OCI-LY7 (cell line): ENCODE measurements around the gene LUC7L2. TPM values are rescaled to one million over a fixed set of nuclear protein-coding genes. Genes with fewer than 3 reads are reported as not detected.
A peak's percentile ranks its signal among the peaks of the same experiment; 100 is the strongest.

Experiments
- BruUV-seq: library from RNA; stranded (reverse); fragments of 400-500 nt; replicated peaks from 2 replicates; lab custom pipeline; 2021; lab: Mats Ljungman, UMichigan
- CTCF ChIA-PET: fragments of 300-600 bp; sonication (Branson Sonifier 250); formaldehyde crosslinking; loops from one replicate; lab custom pipeline; 2022; ENCODE audit warnings: antibody characterized with exemption; ENCODE audit not compliant: unreplicated experiment; lab: Charles Lee
- POLR2A ChIA-PET: fragments of 300-600 bp; sonication (Branson Sonifier 250); formaldehyde crosslinking; loops from one replicate; lab custom pipeline; 2022; ENCODE audit warnings: antibody characterized with exemption; lab: Charles Lee
- DNase-seq: peaks from one replicate; pipeline ENCODE4 v3.0.0-alpha.2; 2015; ENCODE audit warnings: low spot score
- H2AFZ ChIP-seq: fragments of 200-600 bp; sonication (generic), shearing (Covaris generic); 2 replicates; pipeline ENCODE4 v1.6.1; 2014; ENCODE audit warnings: mild to moderate bottlenecking, antibody characterized with exemption, low read length, moderate library complexity
- H3K27ac ChIP-seq: fragments of 200-600 bp; sonication (generic); 2 replicates; pipeline ENCODE4 v1.5.1; 2014; ENCODE audit warnings: mixed run types, low read depth, mild to moderate bottlenecking, moderate library complexity, low read length, inconsistent platforms; ENCODE audit not compliant: poor library complexity, severe bottlenecking
- H3K36me3 ChIP-seq: fragments of 200-600 bp; sonication (generic); 2 replicates; pipeline ENCODE4 v1.6.1; 2014; ENCODE audit warnings: mild to moderate bottlenecking, antibody characterized with exemption, low read length, moderate library complexity, mixed read lengths; ENCODE audit not compliant: insufficient read depth
- H3K4me1 ChIP-seq: fragments of 200-600 bp; sonication (generic); 2 replicates; pipeline ENCODE4 v1.5.1; 2014; ENCODE audit warnings: mild to moderate bottlenecking, low read length; ENCODE audit not compliant: insufficient read depth, poor library complexity, severe bottlenecking
- H3K4me2 ChIP-seq: fragments of 200-600 bp; sonication (generic); 2 replicates; pipeline ENCODE4 v1.6.1; 2014; ENCODE audit warnings: mild to moderate bottlenecking, low read length
- H3K4me3 ChIP-seq: fragments of 200-600 bp; sonication (generic); 2 replicates; pipeline ENCODE4 v1.5.1; 2014; ENCODE audit warnings: mild to moderate bottlenecking, low read depth, low read length; ENCODE audit not compliant: poor library complexity, severe bottlenecking
- H3K79me2 ChIP-seq: fragments of 200-600 bp; sonication (generic); 2 replicates; pipeline ENCODE4 v1.6.1; 2016; ENCODE audit warnings: low read depth, mild to moderate bottlenecking, low read length, moderate library complexity, mixed read lengths; ENCODE audit not compliant: insufficient read depth
- H3K9me2 ChIP-seq: fragments of 200-600 bp; sonication (generic); 2 replicates; pipeline ENCODE4 v1.6.1; 2016; ENCODE audit warnings: mild to moderate bottlenecking, low read length, mixed read lengths; ENCODE audit not compliant: insufficient read depth
- H3K9me3 ChIP-seq: fragments of 200-600 bp; sonication (generic); 2 replicates; pipeline ENCODE4 v1.6.1; 2014; ENCODE audit warnings: mild to moderate bottlenecking, mixed run types, low read length, mixed read lengths
- H4K20me1 ChIP-seq: fragments of 200-600 bp; sonication (generic); 2 replicates; pipeline ENCODE4 v1.6.1; 2014; ENCODE audit warnings: mild to moderate bottlenecking, antibody characterized with exemption, low read length, moderate library complexity, mixed read lengths; ENCODE audit not compliant: insufficient read depth
- CTCF ChIP-seq: fragments of 200-600 bp; sonication (generic); conservative IDR thresholded peaks from 2 replicates; pipeline ENCODE4 v1.5.1; 2014; ENCODE audit warnings: mild to moderate bottlenecking, antibody characterized with exemption, low read length, moderate library complexity, mixed read lengths
- EZH2phosphoT487 ChIP-seq: fragments of 200-600 bp; sonication (generic); IDR thresholded peaks from 2 replicates; pipeline ENCODE4 v1.6.1; 2018; ENCODE audit warnings: low read depth, borderline replicate concordance, mild to moderate bottlenecking, mixed run types, antibody characterized with exemption, low read length, moderate library complexity, mixed read lengths
- intact Hi-C: fragments of 100-400 bp; cut with micrococcal nuclease; formaldehyde crosslinking; loops from one replicate; pipeline ENCODE4 v1.10.0; 2022; ENCODE audit not compliant: unreplicated experiment
- total RNA-seq, 2 experiments: library from RNA; depleted of rRNA in 1 of 2; stranded (reverse); fragments of >200 nt in 1 of 2; shearing (Covaris generic) in 1 of 2; gene quantifications; 2 replicates each; pipeline ENCODE4 v1.2.3, GENCODE V29; 2014 to 2022

The LUC7L2 gene
- total RNA-seq, 2 experiments from 2014 or later: 79.6 to 143 TPM

GRCh38 chr7:139339025-139339424 lies 20.7 kb upstream of the LUC7L2 start:
- intact Hi-C loops: no loop called here
- peaks cover 15% of the 10 kb centered on the region for H3K4me1 ChIP-seq
- TF ChIP-seq CTCF: no peak
- no peak for TF ChIP-seq EZH2phosphoT487
- no peak overlapping the region for H3K4me2 ChIP-seq
- DNase-seq: no peak
- peaks cover 14% of the 10 kb centered on the region; the same call in 1 of the 2 replicates for H3K9me3 ChIP-seq
- H3K36me3 ChIP-seq: peaks cover 4% of the 10 kb centered on the region; the same call in 1 of the 2 replicates
- H4K20me1 ChIP-seq: no peaks in the 10 kb centered on the region
- POLR2A ChIA-PET: interaction anchor here (0.5 to 2.8 kb wide), 7 partner anchors 10 to 877 kb away, joined by 3 to 11 read pairs (median 3); no protein-coding TSS in a partner anchor
- H3K79me2 ChIP-seq: peaks cover 12% of the 10 kb centered on the region; the same call in 1 of the 2 replicates
- no TSS peak for BruUV-seq
- no peak overlapping the region for H3K27ac ChIP-seq
- CTCF ChIA-PET: no interaction called here
- no peak overlapping the region for H3K4me3 ChIP-seq
- H2AFZ ChIP-seq: peak overlapping the region; percentile 83; the same call in 1 of the 2 replicates
- no peaks in the 10 kb centered on the region for H3K9me2 ChIP-seq

GRCh38 chr7:139339698-139340036 lies 20.0 kb upstream of the LUC7L2 start:
- TF ChIP-seq CTCF (no peak), EZH2phosphoT487 (no peak)
- ChIA-PET CTCF (no interaction called here), POLR2A (interaction anchor here (0.5 to 2.8 kb wide), 4 partner anchors 10 to 878 kb away, joined by 3 to 11 read pairs (median 3); no protein-coding TSS in a partner anchor)
- peak overlapping the region; percentile 94 for H3K27ac ChIP-seq
- no peaks in the 10 kb centered on the region for H4K20me1 ChIP-seq
- peaks cover 5% of the 10 kb centered on the region; the same call in 1 of the 2 replicates for H3K36me3 ChIP-seq
- BruUV-seq: no TSS peak
- no peak for DNase-seq
- peak overlapping the region; percentile 83; the same call in 1 of the 2 replicates for H2AFZ ChIP-seq
- peaks cover 15% of the 10 kb centered on the region for H3K4me1 ChIP-seq
- peak overlapping the region; percentile 91; the same call in 1 of the 2 replicates for H3K4me2 ChIP-seq
- peaks cover 12% of the 10 kb centered on the region; the same call in 1 of the 2 replicates for H3K79me2 ChIP-seq
- peak overlapping the region; percentile 90 for H3K4me3 ChIP-seq
- intact Hi-C loops: loop anchor here (1.0 to 5.0 kb wide), 5 partner anchors 20 to 1352 kb away; partner anchors contain the start of genes LUC7L2, UBN2 and ZC3HAV1
- peaks cover 14% of the 10 kb centered on the region; the same call in 1 of the 2 replicates for H3K9me3 ChIP-seq
- H3K9me2 ChIP-seq: no peaks in the 10 kb centered on the region
